ENCODE results near the gene CDKAL1.

The CDKAL1 gene

GRCh38 chr6:20939161-20939775 lies 405.0 kb downstream of the CDKAL1 start:
- DNase-seq (ENCODE audit: low read depth in 1 of 2, low spot score in 1 of 2) = no peak
- Histone ChIP-seq H3K27ac (replicated peaks) (no peak overlapping the region), H3K4me3 (replicated peaks; ENCODE audit: insufficient read depth, low read length) (no peak overlapping the region), H3K27me3 (ENCODE audit: insufficient read depth, poor library complexity, severe bottlenecking) (no peaks in the 10 kb centered on the region)
- TF ChIP-seq POLR2AphosphoS5 (IDR thresholded peaks at IDR 0.05; ENCODE audit: low read depth) (no peak), CTCF (IDR thresholded peaks at IDR 0.05; ENCODE audit: insufficient read depth, low read length) (no peak)

- no peak for TF ChIP-seq SPI1 (IDR thresholded peaks at IDR 0.05; ENCODE audit: borderline replicate concordance, low read depth)
- no peak for TF ChIP-seq CTCF (IDR thresholded peaks at IDR 0.05; ENCODE audit: insufficient read depth, low read length)
- no peak for TF ChIP-seq GABPA (IDR thresholded peaks at IDR 0.05; ENCODE audit: low read depth)
- no peak for TF ChIP-seq REST (IDR thresholded peaks at IDR 0.05; ENCODE audit: insufficient replicate concordance, low read depth)
- TF ChIP-seq POLR2AphosphoS5 (IDR thresholded peaks at IDR 0.05; ENCODE audit: low read depth) = no peak
Measured at GRCh38 chr6:20943040-20943627, 408.9 kb downstream of the CDKAL1 start.

GRCh38 chr6:20943922-20944321 lies 409.7 kb downstream of the CDKAL1 start:
- Histone ChIP-seq H3K27ac (replicated peaks) (no peak overlapping the region), H3K27me3 (ENCODE audit: insufficient read depth, poor library complexity, severe bottlenecking) (no peaks in the 10 kb centered on the region), H3K4me3 (replicated peaks; ENCODE audit: insufficient read depth, low read length) (no peak overlapping the region)
- DNase-seq (ENCODE audit: low read depth in 1 of 2, low spot score in 1 of 2) = no peak
- no peak for TF ChIP-seq GABPA (IDR thresholded peaks at IDR 0.05; ENCODE audit: low read depth)
- TF ChIP-seq SPI1 (IDR thresholded peaks at IDR 0.05; ENCODE audit: borderline replicate concordance, low read depth) = no peak
- no peak for TF ChIP-seq CTCF (IDR thresholded peaks at IDR 0.05; ENCODE audit: insufficient read depth, low read length)
- TF ChIP-seq POLR2AphosphoS5 (IDR thresholded peaks at IDR 0.05; ENCODE audit: low read depth) = no peak
- TF ChIP-seq REST (IDR thresholded peaks at IDR 0.05; ENCODE audit: insufficient replicate concordance, low read depth) = no peak

More at GRCh38 chr6:20943040-20943627, 408.9 kb downstream of the CDKAL1 start:
- H3K27me3 ChIP-seq (ENCODE audit: insufficient read depth, poor library complexity, severe bottlenecking) = no peaks in the 10 kb centered on the region
- no peak overlapping the region for H3K4me3 ChIP-seq (replicated peaks; ENCODE audit: insufficient read depth, low read length)
- H3K27ac ChIP-seq (replicated peaks) = no peak overlapping the region
- DNase-seq (ENCODE audit: low read depth in 1 of 2, low spot score in 1 of 2) = no peak
